Loucy (cell line): ENCODE measurements around the gene XXYLT1.

Experiments used
- H2AFZ ChIP-seq: fragments of 200-600 bp; sonication (generic); 2 replicates; pipeline ENCODE4 v1.6.0; 2016; ENCODE audit warnings: antibody characterized with exemption, mild to moderate bottlenecking, low read length, moderate library complexity
- H3F3A ChIP-seq: fragments of 200-600 bp; 2 replicates; pipeline ENCODE4 v1.6.0; 2016; ENCODE audit warnings: antibody characterized with exemption, low read depth, mild to moderate bottlenecking
- H3K27me3 ChIP-seq: fragments of 200-600 bp; sonication (generic); 2 replicates; pipeline ENCODE4 v1.6.1; 2014; ENCODE audit warnings: low read length, mild to moderate bottlenecking; ENCODE audit not compliant: insufficient read depth, poor library complexity, severe bottlenecking
- H3K36me3 ChIP-seq: fragments of 200-600 bp; sonication (generic); 2 replicates; pipeline ENCODE4 v1.6.1; 2016; ENCODE audit warnings: low read length; ENCODE audit not compliant: insufficient read depth
- H3K4me1 ChIP-seq: fragments of 200-600 bp; sonication (generic); 2 replicates; pipeline ENCODE4 v1.5.1; 2014; ENCODE audit warnings: low read length, mild to moderate bottlenecking; ENCODE audit not compliant: insufficient read depth, poor library complexity, severe bottlenecking
- H3K4me2 ChIP-seq: fragments of 200-600 bp; sonication (generic); 2 replicates; pipeline ENCODE4 v1.6.0; 2014; ENCODE audit warnings: antibody characterized with exemption, low read length, low read depth, mild to moderate bottlenecking; ENCODE audit not compliant: poor library complexity, severe bottlenecking
- H3K4me3 ChIP-seq: fragments of 200-600 bp; sonication (generic); 2 replicates; pipeline ENCODE4 v1.5.1; 2014; ENCODE audit warnings: low read length, mild to moderate bottlenecking, mixed read lengths; ENCODE audit not compliant: poor library complexity, severe bottlenecking
- H3K79me2 ChIP-seq: fragments of 200-600 bp; sonication (generic); 2 replicates; pipeline ENCODE4 v1.6.1; 2014; ENCODE audit warnings: low read length; ENCODE audit not compliant: insufficient read depth
- H3K9ac ChIP-seq: fragments of 200-600 bp; sonication (generic); 2 replicates; pipeline ENCODE4 v1.6.0; 2014; ENCODE audit warnings: mild to moderate bottlenecking, low read depth, low read length, moderate library complexity; ENCODE audit not compliant: poor library complexity, severe bottlenecking
- H3K9me2 ChIP-seq: fragments of 200-600 bp; sonication (generic); replicated peaks from 2 replicates; pipeline ENCODE4 v1.6.1; 2016; ENCODE audit warnings: low read depth, low read length, mixed read lengths
- H3K9me3 ChIP-seq: fragments of 200-600 bp; sonication (generic); 2 replicates; pipeline ENCODE4 v1.6.1; 2014; ENCODE audit warnings: mild to moderate bottlenecking, antibody characterized with exemption, low read length, low read depth; ENCODE audit not compliant: insufficient read depth
- H4K20me1 ChIP-seq: fragments of 200-600 bp; sonication (generic); 2 replicates; pipeline ENCODE4 v1.6.0; 2014; ENCODE audit warnings: antibody characterized with exemption, low read length, mild to moderate bottlenecking; ENCODE audit not compliant: insufficient read depth, poor library complexity, severe bottlenecking
- CTCF ChIP-seq: fragments of 200-600 bp; sonication (generic); conservative IDR thresholded peaks from 2 replicates; pipeline ENCODE4 v1.5.1; 2014; ENCODE audit warnings: mild to moderate bottlenecking, antibody characterized with exemption, low read length
- EZH2phosphoT487 ChIP-seq: fragments of 200-600 bp; IDR thresholded peaks from 2 replicates; pipeline ENCODE4 v1.6.1; 2018; ENCODE audit warnings: antibody characterized with exemption, mild to moderate bottlenecking, moderate library complexity, borderline replicate concordance

The XXYLT1 gene

GRCh38 chr3:195245531-195245951 lies 25.4 kb downstream of the XXYLT1 start:
- no peak overlapping the region for H3K9ac ChIP-seq
- H3K4me2 ChIP-seq, result no peak overlapping the region
- no peaks in the 10 kb centered on the region for H3K27me3 ChIP-seq
- H3K4me1 ChIP-seq, result peaks cover 9% of the 10 kb centered on the region
- TF ChIP-seq EZH2phosphoT487 (no peak), CTCF (no peak)
- no peaks in the 10 kb centered on the region for H3K9me2 ChIP-seq
- no peak overlapping the region for H3K4me3 ChIP-seq
- no peaks in the 10 kb centered on the region for H3K9me3 ChIP-seq
- H3K79me2 ChIP-seq, result peaks cover 68% of the 10 kb centered on the region
- H4K20me1 ChIP-seq, result no peaks in the 10 kb centered on the region
- no peak overlapping the region for H2AFZ ChIP-seq
- H3K36me3 ChIP-seq, result peaks cover 23% of the 10 kb centered on the region; the same call in 1 of the 2 replicates
- no peaks in the 10 kb centered on the region for H3F3A ChIP-seq

GRCh38 chr3:195241592-195242355 lies 29.2 kb downstream of the XXYLT1 start:
- Histone ChIP-seq H3K27me3 (no peaks in the 10 kb centered on the region), H4K20me1 (no peaks in the 10 kb centered on the region), H3K36me3 (peaks cover 23% of the 10 kb centered on the region; the same call in 1 of the 2 replicates), H3F3A (no peaks in the 10 kb centered on the region), H3K4me1 (peaks cover 16% of the 10 kb centered on the region), H3K79me2 (peaks cover 44% of the 10 kb centered on the region), H3K9me3 (no peaks in the 10 kb centered on the region; the same call in 1 of the 2 replicates), H2AFZ (no peak overlapping the region), H3K4me3 (no peak overlapping the region), H3K9ac (no peak overlapping the region), H3K9me2 (no peaks in the 10 kb centered on the region), H3K4me2 (no peak overlapping the region)
- TF ChIP-seq EZH2phosphoT487 (no peak), CTCF (no peak)

GRCh38 chr3:195240939-195241338 lies 30.0 kb downstream of the XXYLT1 start:
- peaks cover 16% of the 10 kb centered on the region for H3K4me1 ChIP-seq
- H3K9ac ChIP-seq, result no peak overlapping the region
- no peaks in the 10 kb centered on the region; the same call in 1 of the 2 replicates for H3K9me3 ChIP-seq
- no peak overlapping the region for H2AFZ ChIP-seq
- H4K20me1 ChIP-seq, result no peaks in the 10 kb centered on the region
- no peaks in the 10 kb centered on the region for H3K9me2 ChIP-seq
- H3K79me2 ChIP-seq, result peaks cover 35% of the 10 kb centered on the region
- H3F3A ChIP-seq, result no peaks in the 10 kb centered on the region
- TF ChIP-seq CTCF (no peak), EZH2phosphoT487 (no peak)
- no peak overlapping the region for H3K4me3 ChIP-seq
- H3K27me3 ChIP-seq, result no peaks in the 10 kb centered on the region
- H3K36me3 ChIP-seq, result peaks cover 19% of the 10 kb centered on the region; the same call in 1 of the 2 replicates
- no peak overlapping the region for H3K4me2 ChIP-seq
